Colonic mucosa (tissue), 4 donors: ENCODE data around the gene MGA. TPM values are rescaled to one million over a fixed set of nuclear protein-coding genes. Genes with fewer than 3 reads are reported as not detected.
"Not testable (repeated sequence)": the region's sequence is repeated elsewhere in the genome, so short reads cannot be mapped to it uniquely, and the experiment has no call there.

Source experiments
- DNase-seq: peaks from one replicate; pipeline ENCODE4 v3.0.0-alpha.2; 2020
- H3K27ac ChIP-seq: fragments of 200-600 bp; one replicate; pipeline ENCODE4 v1.8.0; 2021
- H3K27me3 ChIP-seq: fragments of 200-600 bp; one replicate; pipeline ENCODE4 v1.8.0; 2021
- H3K36me3 ChIP-seq: fragments of 200-600 bp; one replicate; pipeline ENCODE4 v1.8.0; 2021
- H3K4me1 ChIP-seq: fragments of 200-600 bp; one replicate; pipeline ENCODE4 v1.8.0; 2021; ENCODE audit warnings: mild to moderate bottlenecking
- H3K4me3 ChIP-seq: fragments of 200-600 bp; one replicate; pipeline ENCODE4 v1.8.0; 2021
- H3K9ac ChIP-seq, 2 donors: one replicate each; pipeline ENCODE4 v1.7.0; 2013; ENCODE audit warnings: control low read depth in 2 of 2, low read depth in 2 of 2, low read length in 2 of 2
- H3K9me3 ChIP-seq: fragments of 200-600 bp; one replicate; pipeline ENCODE4 v1.8.0; 2021
- intact Hi-C: fragments of 100-400 bp; cut with DNase I; formaldehyde crosslinking; loops from one replicate; pipeline ENCODE4 v1.14.1; 2022
- total RNA-seq, 2 donors: library from RNA; stranded (reverse); fragmentation: NEBNext Ultra II Directional in 1 of 2; extraction: Animal tissue kit (Norgen Biotek cat#: 25700) in 1 of 2; gene quantifications; one replicate each; pipeline ENCODE4 v1.2.1, GENCODE V29; 2021
- TF ChIP-seq, protein P1 (sequence below): fragments of 200-600 bp; IDR thresholded peaks from one replicate; pipeline ENCODE4 v1.8.0; 2022; ENCODE audit warnings: antibody characterized with exemption, mild to moderate bottlenecking
- donor health status: healthy.
- donor health status: DM: no; HTN: no; CAD: no.
- donor health status: DM: no; HTN: no; CAD: no.

Gene MGA
- total RNA-seq, 2 donors from 2014 or later: 21.8 to 25.8 TPM

GRCh38 chr15:41713047-41713446 lies 52.8 kb downstream of the MGA start:
- Histone ChIP-seq H3K4me3 (no peak overlapping the region), H3K9ac (no peak overlapping the region), H3K27ac (no peak overlapping the region), H3K36me3 (peaks cover 4% of the 10 kb centered on the region), H3K27me3 (no peaks in the 10 kb centered on the region), H3K4me1 (no peaks in the 10 kb centered on the region), H3K9me3 (no peaks in the 10 kb centered on the region)
- DNase-seq: peak; percentile 27
- intact Hi-C loops: no loop called here
- TF ChIP-seq, protein P1, sequence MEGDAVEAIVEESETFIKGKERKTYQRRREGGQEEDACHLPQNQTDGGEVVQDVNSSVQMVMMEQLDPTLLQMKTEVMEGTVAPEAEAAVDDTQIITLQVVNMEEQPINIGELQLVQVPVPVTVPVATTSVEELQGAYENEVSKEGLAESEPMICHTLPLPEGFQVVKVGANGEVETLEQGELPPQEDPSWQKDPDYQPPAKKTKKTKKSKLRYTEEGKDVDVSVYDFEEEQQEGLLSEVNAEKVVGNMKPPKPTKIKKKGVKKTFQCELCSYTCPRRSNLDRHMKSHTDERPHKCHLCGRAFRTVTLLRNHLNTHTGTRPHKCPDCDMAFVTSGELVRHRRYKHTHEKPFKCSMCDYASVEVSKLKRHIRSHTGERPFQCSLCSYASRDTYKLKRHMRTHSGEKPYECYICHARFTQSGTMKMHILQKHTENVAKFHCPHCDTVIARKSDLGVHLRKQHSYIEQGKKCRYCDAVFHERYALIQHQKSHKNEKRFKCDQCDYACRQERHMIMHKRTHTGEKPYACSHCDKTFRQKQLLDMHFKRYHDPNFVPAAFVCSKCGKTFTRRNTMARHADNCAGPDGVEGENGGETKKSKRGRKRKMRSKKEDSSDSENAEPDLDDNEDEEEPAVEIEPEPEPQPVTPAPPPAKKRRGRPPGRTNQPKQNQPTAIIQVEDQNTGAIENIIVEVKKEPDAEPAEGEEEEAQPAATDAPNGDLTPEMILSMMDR: no peak

DNA sequence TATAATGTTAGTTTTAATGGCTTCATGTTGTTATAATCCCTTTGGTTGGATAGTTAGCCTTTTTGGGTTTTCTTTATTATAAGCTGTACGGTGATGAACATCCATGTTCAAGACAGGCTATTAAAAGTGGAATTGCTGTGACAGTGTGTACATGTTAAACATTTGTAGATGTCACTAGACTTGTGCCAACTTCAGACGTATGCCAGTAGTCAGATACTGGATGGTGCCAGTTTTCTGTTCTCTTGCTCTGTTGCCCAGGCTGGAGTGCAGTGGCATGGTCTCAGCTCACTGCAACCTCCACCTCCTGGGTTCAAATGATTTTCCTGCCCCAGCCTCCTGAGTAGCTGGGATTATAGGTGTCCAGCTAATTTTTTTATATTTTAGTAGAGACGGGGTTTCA lies 54.1 kb downstream of the MGA start:
- Histone ChIP-seq H3K4me3 (no peak overlapping the region), H3K27me3 (no peaks in the 10 kb centered on the region), H3K36me3 (peaks cover 4% of the 10 kb centered on the region), H3K9ac (no peak overlapping the region), H3K9me3 (no peaks in the 10 kb centered on the region), H3K4me1 (no peaks in the 10 kb centered on the region), H3K27ac (no peak overlapping the region)
- intact Hi-C loops: no loop called here
- TF ChIP-seq, protein P1: no peak
- DNase-seq: no peak

- no peak overlapping the region for H3K4me3 ChIP-seq
- TF ChIP-seq, protein P1: no peak
- intact Hi-C loops: no loop called here
These were observed 56.7 kb downstream of the MGA start for GRCh38 chr15:41716864-41717263.

GRCh38 chr15:41727143-41727542 lies 66.9 kb downstream of the MGA start:
- Histone ChIP-seq H3K27ac (no peak overlapping the region), H3K27me3 (no peaks in the 10 kb centered on the region), H3K4me3 (no peak overlapping the region), H3K36me3 (no peaks in the 10 kb centered on the region), H3K4me1 (no peaks in the 10 kb centered on the region), H3K9ac (no peak overlapping the region), H3K9me3 (no peaks in the 10 kb centered on the region)
- no peak for DNase-seq
- TF ChIP-seq, protein P1: no peak
- intact Hi-C loops: no loop called here

More at GRCh38 chr15:41716864-41717263, 56.7 kb downstream of the MGA start:
- Histone ChIP-seq H3K36me3 (peaks cover 4% of the 10 kb centered on the region), H3K9me3 (no peaks in the 10 kb centered on the region), H3K27me3 (no peaks in the 10 kb centered on the region), H3K4me1 (no peaks in the 10 kb centered on the region), H3K27ac (no peak overlapping the region), H3K9ac (no peak overlapping the region)
- no peak for DNase-seq

- intact Hi-C loops, DNase-seq, H3K4me3 ChIP-seq, H3K27me3 ChIP-seq, H3K9me3 ChIP-seq, H3K27ac ChIP-seq, H3K4me1 ChIP-seq, H3K36me3 ChIP-seq, H3K9ac ChIP-seq: not testable (repeated sequence)
These were observed 67.9 kb downstream of the MGA start for GRCh38 chr15:41728061-41728460.

- TF ChIP-seq, protein P1: no peak
- H3K27ac ChIP-seq: no peak overlapping the region
- no peak overlapping the region for H3K9ac ChIP-seq
- intact Hi-C loops: no loop called here
- H3K4me3 ChIP-seq: no peak overlapping the region
- no peaks in the 10 kb centered on the region for H3K9me3 ChIP-seq
- H3K4me1 ChIP-seq: no peaks in the 10 kb centered on the region
- no peak for DNase-seq
- H3K27me3 ChIP-seq: no peaks in the 10 kb centered on the region
- H3K36me3 ChIP-seq: no peaks in the 10 kb centered on the region
These were observed 70.3 kb downstream of the MGA start for GRCh38 chr15:41730543-41730942.
